Right lobe of liver (tissue), 6 donors: ENCODE results near the gene NSG1. TPM values are rescaled to one million over a fixed set of nuclear protein-coding genes. Genes with fewer than 3 reads are reported as not detected.

ENCODE experiments used
- ATAC-seq, 4 donors: fragments of 200-7000 bp; cut with Tn5 transposase; one replicate each; pipeline ENCODE4 v1.9.1; 2020; ENCODE audit warnings: mild to moderate bottlenecking in 4 of 4, moderate library complexity in 4 of 4
- DNase-seq, 3 donors: peaks; one replicate each; pipeline ENCODE4 v3.0.0-alpha.2; 2020
- H3K27ac ChIP-seq, 3 donors: fragments of 200-600 bp; one replicate each; pipeline ENCODE4 v1.8.0; 2022
- H3K27me3 ChIP-seq, 2 donors: fragments of 200-600 bp; one replicate each; pipeline ENCODE4 v1.8.0; 2022
- H3K36me3 ChIP-seq, 4 donors: fragments of 200-600 bp; sonication (generic) in 1 of 4; one replicate each; pipeline versions ENCODE4 v1.5.1 to v1.8.0; 2017 to 2022; ENCODE audit warnings: control low read depth in 1 of 4
- H3K4me1 ChIP-seq, 4 donors: fragments of 200-600 bp; sonication (generic) in 1 of 4; one replicate each; pipeline versions ENCODE4 v1.5.1 to v1.8.0; 2017 to 2022; ENCODE audit warnings: control low read depth in 1 of 4
- H3K4me3 ChIP-seq, 3 donors: fragments of 200-600 bp; one replicate each; pipeline ENCODE4 v1.8.0; 2022
- H3K9me3 ChIP-seq, 4 donors: fragments of 200-600 bp; sonication (generic) in 1 of 4; one replicate each; pipeline versions ENCODE4 v1.5.1 to v1.8.0; 2017 to 2022; ENCODE audit warnings: control low read depth in 1 of 4
- POLR2A ChIP-seq: fragments of 450-650 bp; IDR thresholded peaks from one replicate; pipeline ENCODE4 v1.6.1; 2017; ENCODE audit warnings: antibody characterized with exemption, mild to moderate bottlenecking
- WGBS: methylation state at CpG from one replicate; pipeline ENCODE4 v1.1.6; 2018; ENCODE audit warnings: low coverage, low lambda C conversion rate; ENCODE audit not compliant: insufficient coverage; ENCODE audit errors: missing lambda C conversion rate; 5-methylcytosine and 5-hydroxymethylcytosine counted together
- intact Hi-C, 2 donors: fragments of 100-400 bp; cut with DNase I; formaldehyde crosslinking; loops; one replicate each; pipeline versions ENCODE4 v1.11.2 to v1.14.1; 2022
- total RNA-seq, 6 experiments: library from RNA; depleted of rRNA in 2 of 6; stranded (reverse); fragments of >200 nt in 2 of 6; fragmentation: NEBNext Ultra II Directional in 3 of 6; extraction: Animal tissue kit (Norgen Biotek cat#: 25700) in 3 of 6; gene quantifications; one replicate each; pipeline versions ENCODE4 v1.1.0 to v1.2.4, GENCODE V29; 2016 to 2023
- TF ChIP-seq, protein P1 (sequence below), 4 donors: fragments of 200-600 bp in 3 of 4; fragments of 450-650 bp in 1 of 4; IDR thresholded peaks; one replicate each; pipeline versions ENCODE4 v1.5.1 to v1.8.0; 2016 to 2022; ENCODE audit warnings: antibody characterized with exemption in 4 of 4, mild to moderate bottlenecking in 2 of 4
- donor health status: DM: no; HTN: yes; CAD: no.
- donor health status: DM: no; HTN: no; CAD: no.
- donor health status: DM: no; HTN: no; CAD: no.
- donor health status: DM: no; HTN: yes; CAD: no.
- donor health status: DM: no; HTN: yes; CAD: no.

NSG1 gene
- total RNA-seq, 6 experiments from 2014 or later: 0.22 to 0.29 TPM; not detected in 4

DNA sequence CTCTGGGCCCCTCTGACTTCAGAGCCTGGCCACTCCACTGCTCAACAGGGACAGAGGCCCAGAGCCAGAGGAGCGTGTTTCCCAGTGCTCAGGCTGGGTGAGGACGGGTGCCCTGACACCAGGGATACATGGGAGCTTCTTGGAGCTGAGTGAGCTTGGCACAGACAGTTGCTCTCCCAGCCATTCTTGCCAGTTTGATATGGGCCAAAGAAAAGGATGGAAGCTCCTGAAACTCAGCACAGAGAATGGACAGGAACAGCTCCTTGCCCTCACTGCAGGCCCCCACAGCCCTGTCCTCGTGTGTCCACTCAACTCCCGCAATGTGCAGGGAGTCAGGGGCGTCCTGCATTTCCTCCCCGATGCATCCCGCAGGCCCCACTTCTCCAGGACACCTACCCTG, 38.8 kb downstream of the NSG1 start:
- peaks cover 0 to 16% (median 7%) of the 10 kb centered on the region in 4 donors for H3K36me3 ChIP-seq
- no peak overlapping the region for H3K27ac ChIP-seq
- TF ChIP-seq, protein P1, sequence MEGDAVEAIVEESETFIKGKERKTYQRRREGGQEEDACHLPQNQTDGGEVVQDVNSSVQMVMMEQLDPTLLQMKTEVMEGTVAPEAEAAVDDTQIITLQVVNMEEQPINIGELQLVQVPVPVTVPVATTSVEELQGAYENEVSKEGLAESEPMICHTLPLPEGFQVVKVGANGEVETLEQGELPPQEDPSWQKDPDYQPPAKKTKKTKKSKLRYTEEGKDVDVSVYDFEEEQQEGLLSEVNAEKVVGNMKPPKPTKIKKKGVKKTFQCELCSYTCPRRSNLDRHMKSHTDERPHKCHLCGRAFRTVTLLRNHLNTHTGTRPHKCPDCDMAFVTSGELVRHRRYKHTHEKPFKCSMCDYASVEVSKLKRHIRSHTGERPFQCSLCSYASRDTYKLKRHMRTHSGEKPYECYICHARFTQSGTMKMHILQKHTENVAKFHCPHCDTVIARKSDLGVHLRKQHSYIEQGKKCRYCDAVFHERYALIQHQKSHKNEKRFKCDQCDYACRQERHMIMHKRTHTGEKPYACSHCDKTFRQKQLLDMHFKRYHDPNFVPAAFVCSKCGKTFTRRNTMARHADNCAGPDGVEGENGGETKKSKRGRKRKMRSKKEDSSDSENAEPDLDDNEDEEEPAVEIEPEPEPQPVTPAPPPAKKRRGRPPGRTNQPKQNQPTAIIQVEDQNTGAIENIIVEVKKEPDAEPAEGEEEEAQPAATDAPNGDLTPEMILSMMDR (IDR thresholded peaks at IDR 0.05): no peak
- TF ChIP-seq POLR2A: no peak
- no peaks in the 10 kb centered on the region for H3K27me3 ChIP-seq
- peaks cover 0 to 26% (median 0%) of the 10 kb centered on the region in 4 donors for H3K4me1 ChIP-seq
- H3K4me3 ChIP-seq: no peak overlapping the region
- no peaks in the 10 kb centered on the region for H3K9me3 ChIP-seq
- 100% methylated on average over 3 of the region's 7 CpGs for WGBS
- no peak for ATAC-seq
- intact Hi-C loops: no loop called here
- no peak for DNase-seq

DNA sequence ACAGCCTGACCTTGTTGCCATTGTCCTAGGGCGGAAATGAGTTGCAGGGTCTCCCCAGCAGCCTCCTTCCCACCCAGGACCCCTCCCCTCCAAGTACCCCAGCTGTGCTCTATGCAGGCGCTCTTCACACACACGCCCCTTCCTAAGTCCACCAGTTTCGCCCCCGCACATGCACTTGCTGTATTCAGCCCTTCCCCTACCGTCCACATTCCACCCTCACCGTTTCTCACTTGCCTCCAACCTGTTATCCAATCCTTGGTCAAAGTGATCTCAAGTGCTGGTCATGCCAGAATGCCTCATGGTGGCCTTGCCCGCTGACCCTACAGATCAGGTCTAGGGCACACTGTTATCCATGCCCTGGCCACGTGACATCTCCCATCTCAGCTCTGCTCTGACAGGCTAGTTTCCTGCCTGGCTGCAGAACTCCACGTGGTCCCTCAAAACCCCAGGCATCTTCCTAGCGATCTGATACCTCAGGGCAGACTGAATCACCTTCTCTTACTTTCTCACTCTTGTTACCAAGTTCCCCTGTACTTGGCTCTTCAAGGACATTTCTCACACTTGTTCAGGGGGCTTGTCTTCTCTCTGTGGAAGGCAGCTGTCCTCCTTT, 39.7 kb downstream of the NSG1 start:
- H3K27me3 ChIP-seq: no peaks in the 10 kb centered on the region
- no peak overlapping the region for H3K27ac ChIP-seq
- peaks cover 0 to 9% (median 7%) of the 10 kb centered on the region in 4 donors for H3K36me3 ChIP-seq
- ATAC-seq (no peak), DNase-seq (no peak)
- intact Hi-C loops: no loop called here
- H3K4me3 ChIP-seq: no peak overlapping the region
- TF ChIP-seq, protein P1 (IDR thresholded peaks at IDR 0.05): no peak
- TF ChIP-seq POLR2A: no peak
- no peaks in the 10 kb centered on the region for H3K9me3 ChIP-seq
- 89% methylated on average over 8 of the region's 11 CpGs for WGBS
- peaks cover 0 to 26% (median 0%) of the 10 kb centered on the region in 4 donors for H3K4me1 ChIP-seq

DNA sequence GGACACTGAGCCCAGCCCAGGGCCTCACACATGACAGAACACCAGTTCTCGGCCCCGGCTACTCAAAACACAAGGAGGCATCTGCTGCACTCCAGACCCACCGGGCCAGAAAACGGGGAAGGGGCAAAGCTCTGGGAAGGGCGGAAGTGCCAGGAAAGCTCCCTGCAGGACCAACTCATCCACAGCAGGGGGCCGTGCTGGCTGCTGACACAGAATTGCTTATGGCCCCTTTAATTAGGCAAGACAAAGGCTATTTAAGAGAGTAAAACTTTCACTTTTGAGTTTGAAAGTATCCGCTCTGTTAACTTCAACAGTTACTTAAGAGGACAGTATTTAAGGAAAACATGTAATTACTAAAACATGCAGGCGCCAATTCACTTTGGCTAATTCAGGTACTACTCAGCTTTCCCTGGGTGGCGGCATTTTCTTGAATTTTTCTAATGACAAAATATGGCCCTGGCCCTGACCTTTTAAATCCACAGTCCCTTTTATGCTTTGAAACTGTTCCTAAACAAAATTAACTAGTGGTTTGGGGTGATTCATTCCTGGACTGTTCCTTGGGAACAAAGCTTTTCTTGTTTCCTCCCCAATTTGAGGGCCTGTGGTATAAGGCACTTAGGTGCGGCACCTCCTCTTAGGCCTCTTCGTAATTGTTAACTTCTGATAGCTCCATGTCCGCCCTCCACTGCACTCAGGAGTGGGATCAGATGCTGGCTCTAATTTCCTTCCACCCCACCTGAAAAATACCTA, 40.4 kb downstream of the NSG1 start:
- Histone ChIP-seq H3K27ac (no peak overlapping the region), H3K9me3 (no peaks in the 10 kb centered on the region), H3K27me3 (no peaks in the 10 kb centered on the region), H3K4me1 (peaks cover 0 to 26% (median 0%) of the 10 kb centered on the region in 4 donors), H3K36me3 (peaks cover 0 to 12% (median 5%) of the 10 kb centered on the region in 4 donors), H3K4me3 (no peak overlapping the region)
- DNase-seq (no peak), ATAC-seq (no peak)
- intact Hi-C loops: no loop called here
- TF ChIP-seq, protein P1 (IDR thresholded peaks at IDR 0.05): no peak
- TF ChIP-seq POLR2A: no peak
- WGBS: 95% methylated on average over 7 of the region's 12 CpGs

DNA sequence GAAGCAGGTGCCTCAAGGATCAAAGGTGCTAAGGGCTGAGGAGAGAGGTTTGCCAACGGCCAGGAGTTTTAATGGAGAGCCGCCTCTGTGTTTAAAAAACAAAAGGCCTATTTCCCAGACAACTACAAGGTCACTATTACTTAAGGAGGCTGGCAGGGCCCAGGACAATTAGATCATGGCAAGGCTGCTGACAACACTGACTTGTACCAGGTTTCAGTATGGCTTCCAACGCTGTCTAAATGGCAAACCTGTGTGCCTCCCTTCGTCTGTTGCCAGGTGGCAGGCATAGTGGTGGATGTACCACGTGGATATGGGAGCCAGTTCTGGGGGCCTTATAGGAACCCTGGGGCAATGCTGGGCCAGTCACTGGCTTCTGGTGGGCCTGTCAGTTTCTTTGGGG, 41.0 kb downstream of the NSG1 start:
- TF ChIP-seq, protein P1 (IDR thresholded peaks at IDR 0.05): no peak
- TF ChIP-seq POLR2A: no peak
- Histone ChIP-seq H3K4me1 (peaks cover 0 to 22% (median 0%) of the 10 kb centered on the region in 4 donors), H3K36me3 (peaks cover 0 to 12% (median 5%) of the 10 kb centered on the region in 4 donors), H3K4me3 (no peak overlapping the region), H3K27me3 (no peaks in the 10 kb centered on the region), H3K9me3 (no peaks in the 10 kb centered on the region), H3K27ac (no peak overlapping the region)
- ATAC-seq: no peak
- DNase-seq: no peak
- intact Hi-C loops: no loop called here
- 79% methylated on average over 2 of the region's 5 CpGs for WGBS
